ENCODE results near the gene TNIP1.

The TNIP1 gene

GRCh38 chr5:151008906-151009305 is 71.9 kb downstream of the TNIP1 start:
- no peak overlapping the region for H3K4me2 ChIP-seq (ENCODE audit: low read length)
- no peak overlapping the region for H3K9ac ChIP-seq (ENCODE audit: low read depth, low read length)
- H3K4me1 ChIP-seq (ENCODE audit: control insufficient read depth, insufficient read depth, low read length) = peaks cover 16% of the 10 kb centered on the region
- peaks cover 12% of the 10 kb centered on the region for H3K27me3 ChIP-seq (ENCODE audit: control insufficient read depth, insufficient read depth, low read length)
- no peaks in the 10 kb centered on the region for H3K36me3 ChIP-seq (ENCODE audit: insufficient read depth, low read length)
- no peak overlapping the region for H3K4me3 ChIP-seq (ENCODE audit: low read length)
- H3K9me3 ChIP-seq (replicated peaks; ENCODE audit: low read length) = no peaks in the 10 kb centered on the region

- no peak overlapping the region for H3K4me3 ChIP-seq (ENCODE audit: low read length)
- H3K4me2 ChIP-seq (ENCODE audit: low read length) = no peak overlapping the region
- H3K36me3 ChIP-seq (ENCODE audit: insufficient read depth, low read length) = no peaks in the 10 kb centered on the region
- H3K27me3 ChIP-seq (ENCODE audit: control insufficient read depth, insufficient read depth, low read length) = peaks cover 12% of the 10 kb centered on the region
- H3K4me1 ChIP-seq (ENCODE audit: control insufficient read depth, insufficient read depth, low read length) = peaks cover 16% of the 10 kb centered on the region
- no peaks in the 10 kb centered on the region for H3K9me3 ChIP-seq (replicated peaks; ENCODE audit: low read length)
- H3K9ac ChIP-seq (ENCODE audit: low read depth, low read length) = no peak overlapping the region
These were observed 72.7 kb downstream of the TNIP1 start for GRCh38 chr5:151008210-151008491.

- no peaks in the 10 kb centered on the region for H3K36me3 ChIP-seq (ENCODE audit: insufficient read depth, low read length)
- H3K9me3 ChIP-seq (replicated peaks; ENCODE audit: low read length) = no peaks in the 10 kb centered on the region
- H3K9ac ChIP-seq (ENCODE audit: low read depth, low read length) = no peak overlapping the region
- peaks cover 16% of the 10 kb centered on the region for H3K4me1 ChIP-seq (ENCODE audit: control insufficient read depth, insufficient read depth, low read length)
- no peak overlapping the region for H3K4me3 ChIP-seq (ENCODE audit: low read length)
- H3K27me3 ChIP-seq (ENCODE audit: control insufficient read depth, insufficient read depth, low read length) = peaks cover 12% of the 10 kb centered on the region
- no peak overlapping the region for H3K4me2 ChIP-seq (ENCODE audit: low read length)
These were observed 73.2 kb downstream of the TNIP1 start for GRCh38 chr5:151007430-151008209.

GRCh38 chr5:151006704-151007334 is 74.0 kb downstream of the TNIP1 start:
- no peak overlapping the region for H3K9ac ChIP-seq (ENCODE audit: low read depth, low read length)
- no peaks in the 10 kb centered on the region for H3K36me3 ChIP-seq (ENCODE audit: insufficient read depth, low read length)
- no peaks in the 10 kb centered on the region for H3K9me3 ChIP-seq (replicated peaks; ENCODE audit: low read length)
- H3K4me3 ChIP-seq (ENCODE audit: low read length) = no peak overlapping the region
- H3K4me1 ChIP-seq (ENCODE audit: control insufficient read depth, insufficient read depth, low read length) = peaks cover 16% of the 10 kb centered on the region
- no peak overlapping the region for H3K4me2 ChIP-seq (ENCODE audit: low read length)
- peaks cover 12% of the 10 kb centered on the region for H3K27me3 ChIP-seq (ENCODE audit: control insufficient read depth, insufficient read depth, low read length)

- no peak overlapping the region for H3K4me2 ChIP-seq (ENCODE audit: low read length)
- H3K9ac ChIP-seq (ENCODE audit: low read depth, low read length) = no peak overlapping the region
- no peaks in the 10 kb centered on the region for H3K36me3 ChIP-seq (ENCODE audit: insufficient read depth, low read length)
- H3K4me1 ChIP-seq (ENCODE audit: control insufficient read depth, insufficient read depth, low read length) = peaks cover 16% of the 10 kb centered on the region
- no peak overlapping the region for H3K4me3 ChIP-seq (ENCODE audit: low read length)
- H3K9me3 ChIP-seq (replicated peaks; ENCODE audit: low read length) = no peaks in the 10 kb centered on the region
- H3K27me3 ChIP-seq (ENCODE audit: control insufficient read depth, insufficient read depth, low read length) = peaks cover 12% of the 10 kb centered on the region
These were observed 74.8 kb downstream of the TNIP1 start for GRCh38 chr5:151005950-151006576.

GRCh38 chr5:151005187-151005949 is 75.5 kb downstream of the TNIP1 start:
- Histone ChIP-seq H3K9ac (ENCODE audit: low read depth, low read length) (no peak overlapping the region), H3K4me1 (ENCODE audit: control insufficient read depth, insufficient read depth, low read length) (peaks cover 16% of the 10 kb centered on the region), H3K4me3 (ENCODE audit: low read length) (no peak overlapping the region), H3K27me3 (ENCODE audit: control insufficient read depth, insufficient read depth, low read length) (peaks cover 12% of the 10 kb centered on the region), H3K36me3 (ENCODE audit: insufficient read depth, low read length) (no peaks in the 10 kb centered on the region), H3K9me3 (replicated peaks; ENCODE audit: low read length) (no peaks in the 10 kb centered on the region), H3K4me2 (ENCODE audit: low read length) (no peak overlapping the region)

- no peak overlapping the region for H3K4me3 ChIP-seq (ENCODE audit: low read length)
- no peak overlapping the region for H3K9ac ChIP-seq (ENCODE audit: low read depth, low read length)
- H3K9me3 ChIP-seq (replicated peaks; ENCODE audit: low read length) = no peaks in the 10 kb centered on the region
- peaks cover 14% of the 10 kb centered on the region for H3K27me3 ChIP-seq (ENCODE audit: control insufficient read depth, insufficient read depth, low read length)
- H3K4me1 ChIP-seq (ENCODE audit: control insufficient read depth, insufficient read depth, low read length) = peaks cover 16% of the 10 kb centered on the region
- no peaks in the 10 kb centered on the region for H3K36me3 ChIP-seq (ENCODE audit: insufficient read depth, low read length)
- H3K4me2 ChIP-seq (ENCODE audit: low read length) = no peak overlapping the region
These were observed 76.3 kb downstream of the TNIP1 start for GRCh38 chr5:151004499-151004898.

- Histone ChIP-seq H3K4me2 (ENCODE audit: low read length) (no peak overlapping the region), H3K36me3 (ENCODE audit: insufficient read depth, low read length) (no peaks in the 10 kb centered on the region), H3K9me3 (replicated peaks; ENCODE audit: low read length) (no peaks in the 10 kb centered on the region), H3K4me1 (ENCODE audit: control insufficient read depth, insufficient read depth, low read length) (peaks cover 16% of the 10 kb centered on the region), H3K9ac (ENCODE audit: low read depth, low read length) (no peak overlapping the region), H3K4me3 (ENCODE audit: low read length) (no peak overlapping the region), H3K27me3 (ENCODE audit: control insufficient read depth, insufficient read depth, low read length) (peaks cover 15% of the 10 kb centered on the region)
These were observed 77.4 kb downstream of the TNIP1 start for GRCh38 chr5:151003503-151003860.

- Histone ChIP-seq H3K9me3 (replicated peaks; ENCODE audit: low read length) (no peaks in the 10 kb centered on the region), H3K27me3 (ENCODE audit: control insufficient read depth, insufficient read depth, low read length) (peaks cover 14% of the 10 kb centered on the region), H3K4me1 (ENCODE audit: control insufficient read depth, insufficient read depth, low read length) (peaks cover 16% of the 10 kb centered on the region), H3K4me2 (ENCODE audit: low read length) (no peak overlapping the region), H3K9ac (ENCODE audit: low read depth, low read length) (no peak overlapping the region), H3K4me3 (ENCODE audit: low read length) (no peak overlapping the region), H3K36me3 (ENCODE audit: insufficient read depth, low read length) (no peaks in the 10 kb centered on the region)
These were observed 77.9 kb downstream of the TNIP1 start for GRCh38 chr5:151002681-151003502.

GRCh38 chr5:151002250-151002649 is 78.6 kb downstream of the TNIP1 start:
- Histone ChIP-seq H3K4me2 (ENCODE audit: low read length) (no peak overlapping the region), H3K4me1 (ENCODE audit: control insufficient read depth, insufficient read depth, low read length) (peaks cover 16% of the 10 kb centered on the region), H3K9me3 (replicated peaks; ENCODE audit: low read length) (no peaks in the 10 kb centered on the region), H3K36me3 (ENCODE audit: insufficient read depth, low read length) (no peaks in the 10 kb centered on the region), H3K9ac (ENCODE audit: low read depth, low read length) (no peak overlapping the region), H3K4me3 (ENCODE audit: low read length) (no peak overlapping the region), H3K27me3 (ENCODE audit: control insufficient read depth, insufficient read depth, low read length) (peaks cover 14% of the 10 kb centered on the region)

- H3K4me2 ChIP-seq (ENCODE audit: low read length) = no peak overlapping the region
- H3K4me1 ChIP-seq (ENCODE audit: control insufficient read depth, insufficient read depth, low read length) = peaks cover 10% of the 10 kb centered on the region
- H3K27me3 ChIP-seq (ENCODE audit: control insufficient read depth, insufficient read depth, low read length) = peaks cover 11% of the 10 kb centered on the region
- H3K4me3 ChIP-seq (ENCODE audit: low read length) = no peak overlapping the region
- H3K36me3 ChIP-seq (ENCODE audit: insufficient read depth, low read length) = no peaks in the 10 kb centered on the region
- H3K9ac ChIP-seq (ENCODE audit: low read depth, low read length) = no peak overlapping the region
- no peaks in the 10 kb centered on the region for H3K9me3 ChIP-seq (replicated peaks; ENCODE audit: low read length)
These were observed 79.4 kb downstream of the TNIP1 start for GRCh38 chr5:151001436-151001835.
